ENCODE data around the gene PDZRN4. TPM values are rescaled to one million over a fixed set of nuclear protein-coding genes. Genes with fewer than 3 reads are reported as not detected.

Gene PDZRN4
- total RNA-seq, 1 experiment from 2014 or later, result not detected

DNA sequence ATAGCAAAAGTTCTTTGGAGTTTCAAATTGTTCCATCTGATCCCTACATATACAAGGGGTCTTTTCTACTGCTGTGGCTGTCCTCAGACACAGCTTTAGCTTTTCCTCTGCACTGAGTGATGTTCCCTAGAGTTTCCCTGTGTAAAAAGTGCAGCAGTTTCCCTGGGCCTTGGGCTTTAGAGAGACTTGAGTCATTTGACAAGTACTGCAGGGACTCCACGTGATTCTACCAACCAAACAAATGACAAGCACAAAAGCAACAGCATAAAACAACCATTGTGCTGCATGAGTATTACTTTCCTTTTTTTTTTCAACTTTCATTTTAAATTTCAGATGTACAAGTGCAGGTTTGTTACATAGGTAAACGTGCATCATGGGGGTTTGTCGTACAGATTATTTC, 272.8 kb downstream of the PDZRN4 start:
- Mint-ChIP-seq H3K9me3 (ENCODE audit: unreplicated experiment) (no peaks in the 10 kb centered on the region), H3K4me3 (ENCODE audit: unreplicated experiment) (no peak overlapping the region), H3K4me1 (ENCODE audit: low read depth, unreplicated experiment) (no peaks in the 10 kb centered on the region), H3K27ac (ENCODE audit: unreplicated experiment) (no peak overlapping the region), H3K27me3 (ENCODE audit: insufficient read depth, unreplicated experiment) (peaks cover 6% of the 10 kb centered on the region), H3K36me3 (ENCODE audit: insufficient read depth, unreplicated experiment) (no peaks in the 10 kb centered on the region)
- ChIA-PET CTCF (no interaction called here), POLR2A (no interaction called here)
- intact Hi-C loops (cut with micrococcal nuclease; ENCODE audit: unreplicated experiment), result no loop called here
- BruUV-seq (replicated peaks), result no TSS peak
- no peak for DNase-seq
- no peaks in the 10 kb centered on the region for H3K4me1 ChIP-seq
- no peak overlapping the region for H3K4me3 ChIP-seq (ENCODE audit: low read depth, low read length)
- no peaks in the 10 kb centered on the region for H3K36me3 ChIP-seq (ENCODE audit: control insufficient read depth, insufficient read depth, low read length)
- TF ChIP-seq CTCF (IDR thresholded peaks at IDR 0.05; ENCODE audit: insufficient read depth in 1 of 2, low read depth in 1 of 2, low read length in 1 of 2, severe bottlenecking in 1 of 2, unreplicated experiment in 1 of 2), result no peak
- H3K9me3 ChIP-seq, result no peaks in the 10 kb centered on the region
- H3K27me3 ChIP-seq (replicated peaks; ENCODE audit: control insufficient read depth, insufficient read depth, low read length), result no peaks in the 10 kb centered on the region; the same call in 1 of the 2 replicates

- Histone ChIP-seq H3K36me3 (ENCODE audit: control insufficient read depth, insufficient read depth, low read length) (no peaks in the 10 kb centered on the region), H3K9me3 (no peaks in the 10 kb centered on the region), H3K4me3 (ENCODE audit: low read depth, low read length) (no peak overlapping the region), H3K4me1 (no peaks in the 10 kb centered on the region), H3K27me3 (replicated peaks; ENCODE audit: control insufficient read depth, insufficient read depth, low read length) (no peaks in the 10 kb centered on the region; the same call in 1 of the 2 replicates)
- ChIA-PET POLR2A (no interaction called here), CTCF (interaction anchor here (0.6 kb wide), 1 partner anchor 89 kb away, joined by 3 read pairs; no protein-coding TSS in a partner anchor)
- intact Hi-C loops (cut with micrococcal nuclease; ENCODE audit: unreplicated experiment), result no loop called here
- no peaks in the 10 kb centered on the region for H3K4me1 Mint-ChIP-seq (ENCODE audit: low read depth, unreplicated experiment)
- no peaks in the 10 kb centered on the region for H3K9me3 Mint-ChIP-seq (ENCODE audit: unreplicated experiment)
- BruUV-seq (replicated peaks), result no TSS peak
- H3K36me3 Mint-ChIP-seq (ENCODE audit: insufficient read depth, unreplicated experiment), result no peaks in the 10 kb centered on the region
- no peak for TF ChIP-seq CTCF (IDR thresholded peaks at IDR 0.05; ENCODE audit: insufficient read depth in 1 of 2, low read depth in 1 of 2, low read length in 1 of 2, severe bottlenecking in 1 of 2, unreplicated experiment in 1 of 2)
- DNase-seq, result no peak
- no peak overlapping the region for H3K27ac Mint-ChIP-seq (ENCODE audit: unreplicated experiment)
- peaks cover 6% of the 10 kb centered on the region for H3K27me3 Mint-ChIP-seq (ENCODE audit: insufficient read depth, unreplicated experiment)
- no peak overlapping the region for H3K4me3 Mint-ChIP-seq (ENCODE audit: unreplicated experiment)
Measured at GRCh38 chr12:41462312-41462711, 274.2 kb downstream of the PDZRN4 start.

GRCh38 chr12:41465526-41465925, 277.4 kb downstream of the PDZRN4 start:
- no peak overlapping the region for H3K4me3 Mint-ChIP-seq (ENCODE audit: unreplicated experiment)
- DNase-seq, result no peak
- intact Hi-C loops (cut with micrococcal nuclease; ENCODE audit: unreplicated experiment), result no loop called here
- H3K27me3 ChIP-seq (replicated peaks; ENCODE audit: control insufficient read depth, insufficient read depth, low read length), result no peaks in the 10 kb centered on the region; the same call in 1 of the 2 replicates
- ChIA-PET CTCF (no interaction called here), POLR2A (no interaction called here)
- H3K36me3 Mint-ChIP-seq (ENCODE audit: insufficient read depth, unreplicated experiment), result no peaks in the 10 kb centered on the region
- no peak overlapping the region for H3K27ac Mint-ChIP-seq (ENCODE audit: unreplicated experiment)
- no peak for TF ChIP-seq CTCF (IDR thresholded peaks at IDR 0.05; ENCODE audit: insufficient read depth in 1 of 2, low read depth in 1 of 2, low read length in 1 of 2, severe bottlenecking in 1 of 2, unreplicated experiment in 1 of 2)
- no peaks in the 10 kb centered on the region for H3K36me3 ChIP-seq (ENCODE audit: control insufficient read depth, insufficient read depth, low read length)
- no peaks in the 10 kb centered on the region for H3K9me3 ChIP-seq
- no TSS peak for BruUV-seq (replicated peaks)
- no peaks in the 10 kb centered on the region for H3K4me1 ChIP-seq
- H3K27me3 Mint-ChIP-seq (ENCODE audit: insufficient read depth, unreplicated experiment), result peaks cover 6% of the 10 kb centered on the region
- H3K4me1 Mint-ChIP-seq (ENCODE audit: low read depth, unreplicated experiment), result no peaks in the 10 kb centered on the region
- no peaks in the 10 kb centered on the region for H3K9me3 Mint-ChIP-seq (ENCODE audit: unreplicated experiment)
- no peak overlapping the region for H3K4me3 ChIP-seq (ENCODE audit: low read depth, low read length)

Data from Caco-2 (cell line).